GM12864 (cell line): Measurements from ENCODE around the gene MPC2.

Experiments
- DNase-seq: peaks from one replicate; pipeline ENCODE4 v3.0.0-alpha.2; 2011; ENCODE audit warnings: low read depth
- H3K4me3 ChIP-seq: 2 replicates; pipeline ENCODE4 v1.5.1; 2011; ENCODE audit warnings: mild to moderate bottlenecking, low read depth, low read length, control low read depth
- TF ChIP-seq, protein P1 (sequence below): IDR thresholded peaks from 2 replicates; pipeline ENCODE4 v1.5.1; 2011; ENCODE audit warnings: low read depth, mild to moderate bottlenecking, moderate library complexity, low read length, control low read depth, inconsistent platforms; ENCODE audit errors: missing control alignments

The MPC2 gene

GRCh38 chr1:167928457-167928852 lies 8.4 kb downstream of the MPC2 start:
- DNase-seq: no peak
- H3K4me3 ChIP-seq: no peak overlapping the region
- TF ChIP-seq, protein P1, sequence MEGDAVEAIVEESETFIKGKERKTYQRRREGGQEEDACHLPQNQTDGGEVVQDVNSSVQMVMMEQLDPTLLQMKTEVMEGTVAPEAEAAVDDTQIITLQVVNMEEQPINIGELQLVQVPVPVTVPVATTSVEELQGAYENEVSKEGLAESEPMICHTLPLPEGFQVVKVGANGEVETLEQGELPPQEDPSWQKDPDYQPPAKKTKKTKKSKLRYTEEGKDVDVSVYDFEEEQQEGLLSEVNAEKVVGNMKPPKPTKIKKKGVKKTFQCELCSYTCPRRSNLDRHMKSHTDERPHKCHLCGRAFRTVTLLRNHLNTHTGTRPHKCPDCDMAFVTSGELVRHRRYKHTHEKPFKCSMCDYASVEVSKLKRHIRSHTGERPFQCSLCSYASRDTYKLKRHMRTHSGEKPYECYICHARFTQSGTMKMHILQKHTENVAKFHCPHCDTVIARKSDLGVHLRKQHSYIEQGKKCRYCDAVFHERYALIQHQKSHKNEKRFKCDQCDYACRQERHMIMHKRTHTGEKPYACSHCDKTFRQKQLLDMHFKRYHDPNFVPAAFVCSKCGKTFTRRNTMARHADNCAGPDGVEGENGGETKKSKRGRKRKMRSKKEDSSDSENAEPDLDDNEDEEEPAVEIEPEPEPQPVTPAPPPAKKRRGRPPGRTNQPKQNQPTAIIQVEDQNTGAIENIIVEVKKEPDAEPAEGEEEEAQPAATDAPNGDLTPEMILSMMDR: no peak

DNA sequence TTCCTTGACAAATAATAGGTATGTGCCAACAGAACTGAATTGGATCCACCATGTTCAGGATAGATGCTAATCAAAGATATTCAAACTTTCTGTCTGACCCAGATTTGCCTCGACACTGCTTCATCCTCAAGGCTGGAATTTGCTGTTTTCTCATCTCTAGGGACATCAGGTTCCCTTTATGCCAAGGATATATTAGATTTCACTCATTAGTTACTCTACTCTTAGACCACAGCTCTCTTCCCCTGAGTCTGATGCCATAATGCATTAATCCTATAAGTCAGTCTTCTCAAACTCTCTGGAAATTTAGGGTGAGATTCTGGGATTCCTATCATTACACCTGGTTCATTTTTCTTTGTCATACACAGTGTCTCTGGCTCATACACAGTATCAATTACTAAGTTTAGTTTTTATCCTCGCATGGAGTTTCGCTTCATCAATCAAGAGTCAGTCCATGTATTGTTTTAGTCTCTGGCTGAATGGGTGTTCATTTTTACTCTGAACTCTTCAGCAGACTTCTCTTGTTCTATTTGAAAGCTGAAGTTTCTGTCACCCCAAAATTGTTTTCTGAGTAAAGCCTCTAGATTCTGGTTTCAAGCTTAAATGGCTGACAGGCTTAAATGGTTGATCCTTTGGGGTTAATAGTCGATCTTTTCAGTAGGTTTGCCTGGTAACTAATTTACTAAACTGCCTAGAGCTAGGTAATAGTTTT lies 9.7 kb downstream of the MPC2 start:
- no peak for DNase-seq
- H3K4me3 ChIP-seq: no peak overlapping the region
- TF ChIP-seq, protein P1: no peak

DNA sequence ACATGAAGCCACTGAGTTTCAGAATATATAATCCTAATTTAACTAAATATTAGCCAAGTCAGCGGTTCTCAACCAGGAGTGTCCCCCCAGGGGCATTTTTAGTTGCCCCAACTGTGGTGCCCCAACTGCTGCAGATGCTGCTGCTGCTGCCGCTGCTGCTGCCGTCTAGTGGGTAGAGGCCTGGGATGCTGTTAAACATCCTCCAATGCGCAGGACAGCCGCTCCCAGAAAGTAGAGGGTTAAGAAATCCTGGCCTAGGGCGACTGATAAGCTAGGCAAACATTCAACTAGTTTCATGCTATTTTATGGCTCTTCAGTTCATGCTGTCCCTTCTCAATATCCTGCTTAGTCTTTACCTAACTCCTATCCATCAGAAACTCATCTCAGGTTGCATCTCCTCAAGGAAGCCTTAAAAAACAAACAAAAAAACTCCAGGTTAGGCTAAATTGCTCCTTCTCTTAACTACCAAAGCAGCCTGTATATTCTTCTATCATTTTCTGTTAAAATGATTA lies 10.3 kb downstream of the MPC2 start:
- TF ChIP-seq, protein P1: no peak
- H3K4me3 ChIP-seq: no peak overlapping the region
- no peak for DNase-seq

GRCh38 chr1:167924543-167925231 lies 12.2 kb downstream of the MPC2 start:
- H3K4me3 ChIP-seq: no peak overlapping the region
- TF ChIP-seq, protein P1: no peak
- no peak for DNase-seq

- no peak overlapping the region for H3K4me3 ChIP-seq
- DNase-seq: no peak
- TF ChIP-seq, protein P1: no peak
Measured at GRCh38 chr1:167924102-167924501, 12.8 kb downstream of the MPC2 start.

- H3K4me3 ChIP-seq: no peak overlapping the region
- no peak for DNase-seq
- TF ChIP-seq, protein P1: no peak
Measured at GRCh38 chr1:167923324-167924056, 13.4 kb downstream of the MPC2 start.
